ENCODE results near the gene VKORC1L1. TPM values are rescaled to one million over a fixed set of nuclear protein-coding genes. Genes with fewer than 3 reads are reported as not detected.

Gene VKORC1L1
- total and polyA plus RNA-seq, 7 donors = 3.9 to 20.3 (median 15.1) TPM

GRCh38 chr7:65971021-65971420 is 98.1 kb downstream of the VKORC1L1 start:
- Histone ChIP-seq H3K27me3 (no peaks in the 10 kb centered on the region), H3K4me3 (no peak overlapping the region), H3K9me3 (no peaks in the 10 kb centered on the region), H3K4me1 (no peaks in the 10 kb centered on the region), H3K36me3 (peaks cover 15 to 100% (median 72%) of the 10 kb centered on the region in 4 donors), H3K27ac (no peak overlapping the region)
- WGBS, 2 donors = 93 to 97% methylated on average over 8 of the region's 8 CpGs
- intact Hi-C loops (cut with DNase I) = no loop called here
- TF ChIP-seq CTCF (IDR thresholded peaks at IDR 0.05) (no peak), EP300 (IDR thresholded peaks at IDR 0.05) (no peak), POLR2AphosphoS5 (IDR thresholded peaks at IDR 0.05) (no peak), POLR2A (IDR thresholded peaks at IDR 0.05) (no peak)
- DNase-seq = peak; percentile 32

DNA sequence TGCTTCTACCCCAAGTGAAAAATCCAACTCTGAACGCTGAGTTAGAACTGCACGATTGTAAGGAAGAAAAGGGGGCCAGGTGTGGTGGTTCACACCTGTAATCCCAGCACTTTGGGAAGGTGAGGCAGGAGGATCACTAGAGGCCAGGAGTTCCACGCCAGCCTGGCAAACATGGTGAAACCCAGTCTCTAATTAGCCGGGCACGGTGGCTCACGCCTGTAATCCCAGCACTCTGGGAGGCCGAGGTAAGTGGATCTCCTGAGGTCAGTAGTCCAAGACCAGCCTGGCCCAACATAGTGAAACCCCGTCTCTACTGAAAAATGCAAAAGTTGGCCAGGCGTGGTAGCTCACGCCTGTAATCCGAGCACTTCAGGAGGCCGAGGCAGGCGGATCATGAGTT is 100.1 kb downstream of the VKORC1L1 start:
- Histone ChIP-seq H3K36me3 (peaks cover 15 to 96% (median 54%) of the 10 kb centered on the region in 4 donors), H3K27me3 (no peaks in the 10 kb centered on the region), H3K4me1 (no peaks in the 10 kb centered on the region), H3K27ac (no peak overlapping the region), H3K4me3 (no peak overlapping the region), H3K9me3 (no peaks in the 10 kb centered on the region)
- DNase-seq = peak; percentile 48
- WGBS, 2 donors = 96 to 98% methylated on average over 13 of the region's 13 CpGs
- intact Hi-C loops (cut with DNase I) = no loop called here
- TF ChIP-seq POLR2AphosphoS5 (IDR thresholded peaks at IDR 0.05) = no peak
- no peak for TF ChIP-seq CTCF (IDR thresholded peaks at IDR 0.05)
- TF ChIP-seq POLR2A (IDR thresholded peaks at IDR 0.05) = no peak
- TF ChIP-seq EP300 (IDR thresholded peaks at IDR 0.05) = no peak

DNA sequence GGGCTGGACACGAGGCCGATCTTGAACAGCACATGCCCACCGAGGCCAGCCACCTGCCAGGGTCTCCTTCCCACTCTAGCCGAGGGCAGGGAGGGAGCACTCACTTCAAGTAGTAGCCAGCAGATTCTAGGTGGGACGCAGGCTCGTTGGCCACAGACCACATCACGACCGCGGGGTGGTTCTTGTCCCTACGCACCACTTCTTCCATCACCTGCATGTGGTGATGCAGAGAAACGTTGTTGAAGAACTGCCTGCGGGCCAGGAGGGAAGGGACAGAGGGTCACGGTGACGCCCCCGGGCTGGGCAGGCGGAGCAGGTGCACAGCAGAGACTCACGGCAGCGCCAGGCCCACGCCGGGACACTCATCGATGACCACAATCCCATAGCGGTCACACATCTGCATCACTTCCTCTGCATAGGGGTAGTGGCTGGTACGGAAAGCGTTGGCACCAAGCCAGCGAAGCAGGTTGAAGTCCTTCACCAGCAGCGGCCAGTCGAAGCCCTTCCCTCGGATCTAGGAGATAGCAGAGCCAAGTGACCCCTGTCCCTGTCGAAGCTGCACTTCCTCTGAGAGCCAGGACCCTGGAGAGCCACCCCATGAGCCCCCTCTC is 101.4 kb downstream of the VKORC1L1 start:
- Histone ChIP-seq H3K27ac (no peak overlapping the region), H3K4me3 (no peak overlapping the region), H3K4me1 (no peaks in the 10 kb centered on the region), H3K27me3 (no peaks in the 10 kb centered on the region), H3K9me3 (no peaks in the 10 kb centered on the region), H3K36me3 (peaks cover 16 to 94% (median 47%) of the 10 kb centered on the region in 4 donors)
- TF ChIP-seq CTCF (IDR thresholded peaks at IDR 0.05) = no peak
- TF ChIP-seq POLR2A (IDR thresholded peaks at IDR 0.05) = no peak
- no peak for TF ChIP-seq POLR2AphosphoS5 (IDR thresholded peaks at IDR 0.05)
- no peak for TF ChIP-seq EP300 (IDR thresholded peaks at IDR 0.05)
- DNase-seq = peak; percentile 47
- intact Hi-C loops (cut with DNase I) = no loop called here
- WGBS, 2 donors = 92 to 94% methylated on average over 29 of the region's 29 CpGs

- intact Hi-C loops (cut with DNase I) = no loop called here
- no peaks in the 10 kb centered on the region for H3K27me3 ChIP-seq
- TF ChIP-seq CTCF (IDR thresholded peaks at IDR 0.05) (no peak), EP300 (IDR thresholded peaks at IDR 0.05) (no peak), POLR2A (IDR thresholded peaks at IDR 0.05) (no peak), POLR2AphosphoS5 (IDR thresholded peaks at IDR 0.05) (no peak)
- peaks cover 12 to 94% (median 45%) of the 10 kb centered on the region in 4 donors for H3K36me3 ChIP-seq
- no peak overlapping the region for H3K4me3 ChIP-seq
- H3K4me1 ChIP-seq = peaks cover 0 to 2% (median 0%) of the 10 kb centered on the region in 4 donors
- no peaks in the 10 kb centered on the region for H3K9me3 ChIP-seq
- WGBS, 2 donors = 85 to 86% methylated on average over 9 of the region's 9 CpGs
- H3K27ac ChIP-seq = no peak overlapping the region
- DNase-seq = peak; percentile 10
These were observed 102.0 kb downstream of the VKORC1L1 start for GRCh38 chr7:65974876-65975275.

All from sigmoid colon (tissue), 7 donors.